Measurements from ENCODE around the gene ACTA2. TPM values are rescaled to one million over a fixed set of nuclear protein-coding genes. Genes with fewer than 3 reads are reported as not detected.

ACTA2 gene
- 271 and 376 TPM in 2 replicates for total RNA-seq

GRCh38 chr10:88952647-88953111 lies at the start of gene ACTA2:
Gene ACTA2 (minus strand): TSS chr10:88952773. CDS start chr10:88948930, 3,843 bp downstream.

DNA sequence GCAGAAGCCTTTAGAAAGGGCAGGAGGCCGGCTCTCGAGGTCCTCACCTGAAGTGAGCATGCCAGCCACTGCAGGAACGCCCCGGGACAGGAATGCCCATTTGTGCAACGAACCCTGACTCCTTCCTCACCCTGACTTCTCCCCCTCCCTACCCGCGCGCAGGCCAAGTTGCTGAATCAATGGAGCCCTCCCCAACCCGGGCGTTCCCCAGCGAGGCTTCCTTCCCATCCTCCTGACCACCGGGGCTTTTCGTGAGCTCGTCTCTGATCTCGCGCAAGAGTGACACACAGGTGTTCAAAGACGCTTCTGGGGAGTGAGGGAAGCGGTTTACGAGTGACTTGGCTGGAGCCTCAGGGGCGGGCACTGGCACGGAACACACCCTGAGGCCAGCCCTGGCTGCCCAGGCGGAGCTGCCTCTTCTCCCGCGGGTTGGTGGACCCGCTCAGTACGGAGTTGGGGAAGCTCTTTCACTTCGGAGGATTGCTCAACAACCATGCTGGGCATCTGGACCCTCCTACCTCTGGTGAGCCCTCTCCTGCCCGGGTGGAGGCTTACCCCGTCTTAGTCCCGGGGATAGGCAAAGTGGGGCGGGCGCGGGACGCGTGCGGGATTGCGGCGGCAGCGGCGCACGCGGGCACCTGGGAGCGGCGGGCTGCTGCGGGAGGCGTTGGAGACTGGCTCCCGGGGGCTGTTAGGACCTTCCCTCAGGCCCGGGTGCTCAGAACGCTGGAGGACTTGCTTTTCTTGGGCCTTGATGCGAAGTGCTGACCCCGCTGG lies 38.0 kb upstream of the ACTA2 start, which contains the start of gene FAS:
Gene FAS (plus strand): TSS at position 415 of the 777 bp plus-strand sequence. CDS start 79 bp downstream, at position 494.

Small RNAs within 50 kb of the gene (small RNA-seq; reads per million reads assigned to genes)
- not detected for gene RF02116

Other genes starting within 250 kb of the ACTA2 start
- not detected in 2 replicates for gene LIPK, start 246.5 kb downstream of the ACTA2 start, total RNA-seq
- not detected in 2 replicates for gene LIPN, start 192.8 kb downstream of the ACTA2 start, total RNA-seq
- not detected in 2 replicates for gene LIPM, start 150.0 kb downstream of the ACTA2 start, total RNA-seq
- gene ANKRD22, start 100.9 kb downstream of the ACTA2 start, total RNA-seq = 0.16 TPM in 1 of 2 replicates, not detected in the other
- gene STAMBPL1, start 72.5 kb downstream of the ACTA2 start, total RNA-seq = 22.7 and 30.5 TPM in 2 replicates
- gene FAS, start 38.0 kb upstream of the ACTA2 start, total RNA-seq = 76.9 and 77.9 TPM in 2 replicates

All from hair follicle dermal papilla cell (primary cell).